GM23338 (cell line): ENCODE data around the gene KRT1. TPM values are rescaled to one million over a fixed set of nuclear protein-coding genes. Genes with fewer than 3 reads are reported as not detected.
A peak's percentile ranks its signal among the peaks of the same experiment; 100 is the strongest.

Source experiments
- ATAC-seq: fragments of 200-7000 bp; cut with Tn5 transposase; 3 replicates; pipeline ENCODE4 v1.9.1; 2020
- DNase-seq: peaks from one replicate; pipeline ENCODE4 v3.0.0-alpha.2; 2015; ENCODE audit warnings: low spot score
- H2AFZ ChIP-seq: fragments of 200-600 bp; sonication (generic); 2 replicates; pipeline ENCODE4 v1.8.0; 2016; ENCODE audit warnings: antibody characterized with exemption, mild to moderate bottlenecking, moderate library complexity
- H3F3A ChIP-seq: fragments of 200-600 bp; sonication (generic); replicated peaks from 2 replicates; pipeline ENCODE4 v1.8.0; 2017; ENCODE audit warnings: antibody characterized with exemption, mixed run types, low read depth
- H3K27ac ChIP-seq: fragments of 200-600 bp; sonication (generic); 2 replicates; pipeline ENCODE4 v1.6.1; 2016; ENCODE audit warnings: low read depth
- H3K27me3 ChIP-seq: fragments of 200-600 bp; sonication (generic); 2 replicates; pipeline ENCODE4 v1.8.0; 2016; ENCODE audit warnings: mild to moderate bottlenecking, mixed run types, moderate library complexity; ENCODE audit not compliant: insufficient read depth
- H3K36me3 ChIP-seq: fragments of 200-600 bp; sonication (generic); 2 replicates; pipeline ENCODE4 v1.8.0; 2016; ENCODE audit warnings: mild to moderate bottlenecking; ENCODE audit not compliant: insufficient read depth
- H3K4me1 ChIP-seq: fragments of 200-600 bp; sonication (generic); 2 replicates; pipeline ENCODE4 v1.8.0; 2016; ENCODE audit warnings: mild to moderate bottlenecking, moderate library complexity; ENCODE audit not compliant: insufficient read depth
- H3K4me2 ChIP-seq: fragments of 200-600 bp; sonication (generic); 2 replicates; pipeline ENCODE4 v1.7.1; 2017; ENCODE audit warnings: mixed run types
- H3K4me3 ChIP-seq: fragments of 200-600 bp; sonication (generic); 2 replicates; pipeline ENCODE4 v1.6.1; 2016; ENCODE audit warnings: mixed run types
- H3K79me2 ChIP-seq: fragments of 200-600 bp; sonication (generic); replicated peaks from 2 replicates; pipeline ENCODE4 v1.8.0; 2017; ENCODE audit warnings: mild to moderate bottlenecking; ENCODE audit not compliant: insufficient read depth
- H3K9me2 ChIP-seq: fragments of 200-600 bp; sonication (generic); 2 replicates; pipeline ENCODE4 v1.8.0; 2017; ENCODE audit not compliant: insufficient read depth
- H4K20me1 ChIP-seq: fragments of 200-600 bp; sonication (generic); replicated peaks from 2 replicates; pipeline ENCODE4 v1.8.0; 2017; ENCODE audit warnings: mild to moderate bottlenecking; ENCODE audit not compliant: insufficient read depth
- H3K27ac Mint-ChIP-seq: 2 replicates; pipeline ENCODE4 v1.8.0; 2020; ENCODE audit warnings: inconsistent platforms, mild to moderate bottlenecking, moderate library complexity, mixed read lengths
- H3K27me3 Mint-ChIP-seq: 3 replicates; pipeline ENCODE4 v1.8.0; 2022; ENCODE audit warnings: low read depth, mild to moderate bottlenecking, moderate library complexity, mixed read lengths, inconsistent platforms; ENCODE audit not compliant: insufficient read depth, poor library complexity
- H3K36me3 Mint-ChIP-seq: 3 replicates; pipeline ENCODE4 v1.8.0; 2021; ENCODE audit warnings: low read depth, mild to moderate bottlenecking, inconsistent platforms, moderate library complexity, mixed read lengths
- H3K4me1 Mint-ChIP-seq: 3 replicates; pipeline ENCODE4 v1.8.0; 2020; ENCODE audit warnings: mild to moderate bottlenecking, inconsistent platforms, mixed read lengths
- H3K4me3 Mint-ChIP-seq: 3 replicates; pipeline ENCODE4 v1.8.0; 2021; ENCODE audit warnings: moderate library complexity, mild to moderate bottlenecking, inconsistent platforms, mixed read lengths
- H3K9me3 Mint-ChIP-seq: 3 replicates; pipeline ENCODE4 v1.8.0; 2020; ENCODE audit warnings: moderate library complexity, mild to moderate bottlenecking, inconsistent platforms, mixed read lengths
- JUNB ChIP-seq: IDR thresholded peaks from one replicate; pipeline ENCODE4 v1.6.1; 2016; ENCODE audit warnings: antibody characterized with exemption; ENCODE audit not compliant: unreplicated experiment
- NANOG ChIP-seq: IDR thresholded peaks from 2 replicates; pipeline ENCODE4 v1.6.1; 2016; ENCODE audit warnings: antibody characterized with exemption, borderline replicate concordance
- POLR2AphosphoS5 ChIP-seq: IDR thresholded peaks from 2 replicates; pipeline ENCODE4 v1.6.1; 2016; ENCODE audit warnings: antibody characterized with exemption, low read depth
- ZNF114 ChIP-seq: fragments of 250-450 bp; sonication (Bioruptor Pico); IDR thresholded peaks from 2 replicates; pipeline ENCODE4 v1.5.0; 2020; ENCODE audit warnings: mild to moderate bottlenecking, moderate library complexity
- ZNF331 ChIP-seq: fragments of 250-450 bp; sonication (Bioruptor Pico); IDR thresholded peaks from 2 replicates; pipeline ENCODE4 v1.5.0; 2020; ENCODE audit warnings: low read depth, mild to moderate bottlenecking, moderate library complexity
- polyA plus RNA-seq: library from polyadenylated mRNA; unstranded; fragments of >200 nt; fragmentation: Nextera tagmentation; extraction: Ambion mirVana; gene quantifications from 2 replicates; pipeline ENCODE4 v1.2.1, GENCODE V29; 2016
- total RNA-seq: library from RNA; depleted of rRNA; stranded (reverse); fragments of >200 nt; shearing (Covaris generic); gene quantifications from 2 replicates; pipeline ENCODE4 v1.2.3, GENCODE V29; 2014
- TF ChIP-seq, protein P1 (sequence below): fragments of 250-450 bp; sonication (Bioruptor Pico); IDR thresholded peaks from 2 replicates; pipeline ENCODE4 v1.5.0; 2020; ENCODE audit warnings: mild to moderate bottlenecking, moderate library complexity
- TF ChIP-seq, protein P2 (sequence below), 2 experiments: fragments of 200-600 bp in 1 of 2; sonication (generic) in 1 of 2; conservative IDR thresholded peaks; 2 replicates each; pipeline versions ENCODE4 v1.5.1 to v1.6.1; 2016 to 2017; ENCODE audit warnings: antibody characterized with exemption in 2 of 2, low read depth in 2 of 2, mild to moderate bottlenecking in 2 of 2, moderate library complexity in 1 of 2
- TF ChIP-seq, protein P3 (sequence below): IDR thresholded peaks from one replicate; pipeline ENCODE4 v1.6.1; 2018; ENCODE audit warnings: antibody characterized with exemption; ENCODE audit not compliant: unreplicated experiment

Gene KRT1
- total and polyA plus RNA-seq, 2 experiments from 2014 or later = not detected

DNA sequence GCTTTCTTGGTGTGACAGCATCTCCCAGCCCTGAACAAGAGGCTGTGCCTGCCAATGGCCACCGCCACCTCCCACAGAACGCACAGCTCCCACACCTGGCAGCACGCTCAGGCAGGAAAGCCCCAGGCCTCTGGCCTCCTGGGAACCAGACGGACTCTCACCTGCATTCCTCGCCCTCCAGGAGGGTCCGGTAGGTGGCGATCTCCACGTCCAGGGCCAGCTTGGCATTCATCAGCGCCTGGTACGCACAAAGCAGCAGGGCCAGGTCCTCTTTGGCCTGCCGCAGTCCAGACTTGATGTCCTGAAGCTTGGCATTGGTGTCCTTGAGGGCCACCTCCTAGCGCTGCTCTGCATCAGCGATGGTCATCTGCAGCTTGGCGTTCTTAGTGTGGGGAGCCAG, 35.2 kb upstream of the KRT1 start:
- H2AFZ ChIP-seq = no peak overlapping the region
- H3K79me2 ChIP-seq = no peaks in the 10 kb centered on the region
- peaks cover 29% of the 10 kb centered on the region for H3K27me3 Mint-ChIP-seq
- DNase-seq = peak; percentile 72
- H3K9me3 Mint-ChIP-seq = no peaks in the 10 kb centered on the region
- peaks cover 3% of the 10 kb centered on the region; the same call in 2 of the 3 replicates for H3K4me1 Mint-ChIP-seq
- no peak overlapping the region for H3K4me3 ChIP-seq
- peaks cover 4% of the 10 kb centered on the region; the same call in 1 of the 2 replicates for H3F3A ChIP-seq
- no peaks in the 10 kb centered on the region for H3K36me3 ChIP-seq
- H3K27me3 ChIP-seq = peaks cover 40% of the 10 kb centered on the region
- peaks cover 5% of the 10 kb centered on the region; the same call in 1 of the 2 replicates for H4K20me1 ChIP-seq
- TF ChIP-seq, protein P1, sequence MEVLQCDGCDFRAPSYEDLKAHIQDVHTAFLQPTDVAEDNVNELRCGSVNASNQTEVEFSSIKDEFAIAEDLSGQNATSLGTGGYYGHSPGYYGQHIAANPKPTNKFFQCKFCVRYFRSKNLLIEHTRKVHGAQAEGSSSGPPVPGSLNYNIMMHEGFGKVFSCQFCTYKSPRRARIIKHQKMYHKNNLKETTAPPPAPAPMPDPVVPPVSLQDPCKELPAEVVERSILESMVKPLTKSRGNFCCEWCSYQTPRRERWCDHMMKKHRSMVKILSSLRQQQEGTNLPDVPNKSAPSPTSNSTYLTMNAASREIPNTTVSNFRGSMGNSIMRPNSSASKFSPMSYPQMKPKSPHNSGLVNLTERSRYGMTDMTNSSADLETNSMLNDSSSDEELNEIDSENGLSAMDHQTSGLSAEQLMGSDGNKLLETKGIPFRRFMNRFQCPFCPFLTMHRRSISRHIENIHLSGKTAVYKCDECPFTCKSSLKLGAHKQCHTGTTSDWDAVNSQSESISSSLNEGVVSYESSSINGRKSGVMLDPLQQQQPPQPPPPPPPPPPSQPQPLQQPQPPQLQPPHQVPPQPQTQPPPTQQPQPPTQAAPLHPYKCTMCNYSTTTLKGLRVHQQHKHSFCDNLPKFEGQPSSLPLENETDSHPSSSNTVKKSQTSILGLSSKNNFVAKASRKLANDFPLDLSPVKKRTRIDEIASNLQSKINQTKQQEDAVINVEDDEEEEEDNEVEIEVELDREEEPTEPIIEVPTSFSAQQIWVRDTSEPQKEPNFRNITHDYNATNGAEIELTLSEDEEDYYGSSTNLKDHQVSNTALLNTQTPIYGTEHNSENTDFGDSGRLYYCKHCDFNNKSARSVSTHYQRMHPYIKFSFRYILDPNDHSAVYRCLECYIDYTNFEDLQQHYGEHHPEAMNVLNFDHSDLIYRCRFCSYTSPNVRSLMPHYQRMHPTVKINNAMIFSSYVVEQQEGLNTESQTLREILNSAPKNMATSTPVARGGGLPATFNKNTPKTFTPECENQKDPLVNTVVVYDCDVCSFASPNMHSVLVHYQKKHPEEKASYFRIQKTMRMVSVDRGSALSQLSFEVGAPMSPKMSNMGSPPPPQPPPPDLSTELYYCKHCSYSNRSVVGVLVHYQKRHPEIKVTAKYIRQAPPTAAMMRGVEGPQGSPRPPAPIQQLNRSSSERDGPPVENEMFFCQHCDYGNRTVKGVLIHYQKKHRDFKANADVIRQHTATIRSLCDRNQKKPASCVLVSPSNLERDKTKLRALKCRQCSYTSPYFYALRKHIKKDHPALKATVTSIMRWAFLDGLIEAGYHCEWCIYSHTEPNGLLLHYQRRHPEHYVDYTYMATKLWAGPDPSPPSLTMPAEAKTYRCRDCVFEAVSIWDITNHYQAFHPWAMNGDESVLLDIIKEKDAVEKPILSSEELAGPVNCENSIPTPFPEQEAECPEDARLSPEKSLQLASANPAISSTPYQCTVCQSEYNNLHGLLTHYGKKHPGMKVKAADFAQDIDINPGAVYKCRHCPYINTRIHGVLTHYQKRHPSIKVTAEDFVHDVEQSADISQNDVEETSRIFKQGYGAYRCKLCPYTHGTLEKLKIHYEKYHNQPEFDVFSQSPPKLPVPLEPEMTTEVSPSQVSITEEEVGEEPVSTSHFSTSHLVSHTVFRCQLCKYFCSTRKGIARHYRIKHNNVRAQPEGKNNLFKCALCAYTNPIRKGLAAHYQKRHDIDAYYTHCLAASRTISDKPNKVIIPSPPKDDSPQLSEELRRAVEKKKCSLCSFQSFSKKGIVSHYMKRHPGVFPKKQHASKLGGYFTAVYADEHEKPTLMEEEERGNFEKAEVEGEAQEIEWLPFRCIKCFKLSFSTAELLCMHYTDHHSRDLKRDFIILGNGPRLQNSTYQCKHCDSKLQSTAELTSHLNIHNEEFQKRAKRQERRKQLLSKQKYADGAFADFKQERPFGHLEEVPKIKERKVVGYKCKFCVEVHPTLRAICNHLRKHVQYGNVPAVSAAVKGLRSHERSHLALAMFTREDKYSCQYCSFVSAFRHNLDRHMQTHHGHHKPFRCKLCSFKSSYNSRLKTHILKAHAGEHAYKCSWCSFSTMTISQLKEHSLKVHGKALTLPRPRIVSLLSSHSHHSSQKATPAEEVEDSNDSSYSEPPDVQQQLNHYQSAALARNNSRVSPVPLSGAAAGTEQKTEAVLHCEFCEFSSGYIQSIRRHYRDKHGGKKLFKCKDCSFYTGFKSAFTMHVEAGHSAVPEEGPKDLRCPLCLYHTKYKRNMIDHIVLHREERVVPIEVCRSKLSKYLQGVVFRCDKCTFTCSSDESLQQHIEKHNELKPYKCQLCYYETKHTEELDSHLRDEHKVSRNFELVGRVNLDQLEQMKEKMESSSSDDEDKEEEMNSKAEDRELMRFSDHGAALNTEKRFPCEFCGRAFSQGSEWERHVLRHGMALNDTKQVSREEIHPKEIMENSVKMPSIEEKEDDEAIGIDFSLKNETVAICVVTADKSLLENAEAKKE (CRISPR knock-in tag) = no peak
- TF ChIP-seq, protein P2, sequence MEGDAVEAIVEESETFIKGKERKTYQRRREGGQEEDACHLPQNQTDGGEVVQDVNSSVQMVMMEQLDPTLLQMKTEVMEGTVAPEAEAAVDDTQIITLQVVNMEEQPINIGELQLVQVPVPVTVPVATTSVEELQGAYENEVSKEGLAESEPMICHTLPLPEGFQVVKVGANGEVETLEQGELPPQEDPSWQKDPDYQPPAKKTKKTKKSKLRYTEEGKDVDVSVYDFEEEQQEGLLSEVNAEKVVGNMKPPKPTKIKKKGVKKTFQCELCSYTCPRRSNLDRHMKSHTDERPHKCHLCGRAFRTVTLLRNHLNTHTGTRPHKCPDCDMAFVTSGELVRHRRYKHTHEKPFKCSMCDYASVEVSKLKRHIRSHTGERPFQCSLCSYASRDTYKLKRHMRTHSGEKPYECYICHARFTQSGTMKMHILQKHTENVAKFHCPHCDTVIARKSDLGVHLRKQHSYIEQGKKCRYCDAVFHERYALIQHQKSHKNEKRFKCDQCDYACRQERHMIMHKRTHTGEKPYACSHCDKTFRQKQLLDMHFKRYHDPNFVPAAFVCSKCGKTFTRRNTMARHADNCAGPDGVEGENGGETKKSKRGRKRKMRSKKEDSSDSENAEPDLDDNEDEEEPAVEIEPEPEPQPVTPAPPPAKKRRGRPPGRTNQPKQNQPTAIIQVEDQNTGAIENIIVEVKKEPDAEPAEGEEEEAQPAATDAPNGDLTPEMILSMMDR (conservative IDR thresholded peaks at IDR 0.05; ENCODE audit: low read depth in 2 of 2) = peak; percentile 58 to 83
- H3K4me3 Mint-ChIP-seq = peak overlapping the region; percentile 28; the same call in 2 of the 3 replicates
- no peak overlapping the region for H3K27ac Mint-ChIP-seq
- H3K9me2 ChIP-seq = no peaks in the 10 kb centered on the region
- no peak overlapping the region for H3K4me2 ChIP-seq
- no peak overlapping the region for H3K27ac ChIP-seq
- H3K4me1 ChIP-seq = no peaks in the 10 kb centered on the region; the same call in 1 of the 2 replicates
- H3K36me3 Mint-ChIP-seq = no peaks in the 10 kb centered on the region
- ATAC-seq = peak; percentile 67

DNA sequence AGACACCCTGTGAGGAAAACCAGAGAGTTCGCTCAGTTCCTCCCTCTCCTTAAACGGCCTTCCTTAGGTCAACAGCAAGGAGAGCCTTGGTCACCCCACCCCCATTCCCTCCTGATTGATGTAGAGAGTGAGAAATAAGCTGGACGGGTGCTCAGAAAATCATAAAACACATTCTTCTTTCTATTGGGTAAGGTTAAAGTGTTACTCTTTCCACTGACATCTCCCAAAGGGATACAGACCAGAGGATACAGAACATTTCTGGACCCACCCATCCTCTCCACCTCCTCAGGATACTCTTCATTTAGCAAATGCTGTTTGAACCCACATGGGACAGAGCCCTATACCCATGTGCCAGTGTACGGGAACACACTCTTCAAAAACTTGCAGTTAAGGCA, 34.7 kb upstream of the KRT1 start:
- H3K27me3 ChIP-seq = peaks cover 40% of the 10 kb centered on the region
- H3F3A ChIP-seq = peaks cover 4% of the 10 kb centered on the region; the same call in 1 of the 2 replicates
- H3K27ac ChIP-seq = no peak overlapping the region
- peak overlapping the region; percentile 83; the same call in 1 of the 2 replicates for H3K4me2 ChIP-seq
- no peaks in the 10 kb centered on the region; the same call in 1 of the 2 replicates for H3K4me1 ChIP-seq
- no peaks in the 10 kb centered on the region for H3K36me3 ChIP-seq
- H3K4me3 ChIP-seq = peak overlapping the region; percentile 60; the same call in 1 of the 2 replicates
- H3K9me2 ChIP-seq = no peaks in the 10 kb centered on the region
- no peaks in the 10 kb centered on the region for H3K36me3 Mint-ChIP-seq
- no peaks in the 10 kb centered on the region for H3K79me2 ChIP-seq
- H3K27ac Mint-ChIP-seq = no peak overlapping the region
- H3K4me1 Mint-ChIP-seq = peaks cover 3% of the 10 kb centered on the region; the same call in 2 of the 3 replicates
- peaks cover 5% of the 10 kb centered on the region; the same call in 1 of the 2 replicates for H4K20me1 ChIP-seq
- H2AFZ ChIP-seq = peak overlapping the region; percentile 98
- ATAC-seq (no peak), DNase-seq (no peak)
- H3K27me3 Mint-ChIP-seq = peaks cover 29% of the 10 kb centered on the region
- no peaks in the 10 kb centered on the region for H3K9me3 Mint-ChIP-seq
- H3K4me3 Mint-ChIP-seq = peak overlapping the region; percentile 28
- TF ChIP-seq NANOG = no peak
- TF ChIP-seq POLR2AphosphoS5 = no peak
- no peak for TF ChIP-seq ZNF331
- TF ChIP-seq ZNF114 (CRISPR knock-in tag) = no peak
- TF ChIP-seq, protein P3, sequence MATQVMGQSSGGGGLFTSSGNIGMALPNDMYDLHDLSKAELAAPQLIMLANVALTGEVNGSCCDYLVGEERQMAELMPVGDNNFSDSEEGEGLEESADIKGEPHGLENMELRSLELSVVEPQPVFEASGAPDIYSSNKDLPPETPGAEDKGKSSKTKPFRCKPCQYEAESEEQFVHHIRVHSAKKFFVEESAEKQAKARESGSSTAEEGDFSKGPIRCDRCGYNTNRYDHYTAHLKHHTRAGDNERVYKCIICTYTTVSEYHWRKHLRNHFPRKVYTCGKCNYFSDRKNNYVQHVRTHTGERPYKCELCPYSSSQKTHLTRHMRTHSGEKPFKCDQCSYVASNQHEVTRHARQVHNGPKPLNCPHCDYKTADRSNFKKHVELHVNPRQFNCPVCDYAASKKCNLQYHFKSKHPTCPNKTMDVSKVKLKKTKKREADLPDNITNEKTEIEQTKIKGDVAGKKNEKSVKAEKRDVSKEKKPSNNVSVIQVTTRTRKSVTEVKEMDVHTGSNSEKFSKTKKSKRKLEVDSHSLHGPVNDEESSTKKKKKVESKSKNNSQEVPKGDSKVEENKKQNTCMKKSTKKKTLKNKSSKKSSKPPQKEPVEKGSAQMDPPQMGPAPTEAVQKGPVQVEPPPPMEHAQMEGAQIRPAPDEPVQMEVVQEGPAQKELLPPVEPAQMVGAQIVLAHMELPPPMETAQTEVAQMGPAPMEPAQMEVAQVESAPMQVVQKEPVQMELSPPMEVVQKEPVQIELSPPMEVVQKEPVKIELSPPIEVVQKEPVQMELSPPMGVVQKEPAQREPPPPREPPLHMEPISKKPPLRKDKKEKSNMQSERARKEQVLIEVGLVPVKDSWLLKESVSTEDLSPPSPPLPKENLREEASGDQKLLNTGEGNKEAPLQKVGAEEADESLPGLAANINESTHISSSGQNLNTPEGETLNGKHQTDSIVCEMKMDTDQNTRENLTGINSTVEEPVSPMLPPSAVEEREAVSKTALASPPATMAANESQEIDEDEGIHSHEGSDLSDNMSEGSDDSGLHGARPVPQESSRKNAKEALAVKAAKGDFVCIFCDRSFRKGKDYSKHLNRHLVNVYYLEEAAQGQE = no peak
- no peak for TF ChIP-seq JUNB
